Activated T-helper 1 cell treated with anti-CD3 and anti-CD28 coated beads, Interleukin-12 subunit alpha, Interleukin-12 subunit beta, Interleukin-2, Interleukin-4 antibody, amounts not matched to agents 30 ng/mL and 10 ng/mL and 1 ng/mL, durations not matched to agents 14 hours and 24 hours and 36 hours (primary cell): ENCODE results near the gene KLHL2. TPM values are rescaled to one million over a fixed set of nuclear protein-coding genes. Genes with fewer than 3 reads are reported as not detected.

Experiments
- DNase-seq: peaks from one replicate; pipeline ENCODE4 v3.0.0; 2021; ENCODE audit warnings: low spot score
- H3K27ac Mint-ChIP-seq: one replicate; pipeline ENCODE4 v1.8.0; 2021; ENCODE audit warnings: mild to moderate bottlenecking, mixed read lengths
- H3K27me3 Mint-ChIP-seq: one replicate; pipeline ENCODE4 v1.8.0; 2022; ENCODE audit warnings: mild to moderate bottlenecking, moderate library complexity, mixed read lengths; ENCODE audit not compliant: insufficient read depth
- H3K36me3 Mint-ChIP-seq: one replicate; pipeline ENCODE4 v1.8.0; 2021; ENCODE audit warnings: low read depth, mixed read lengths
- H3K4me1 Mint-ChIP-seq: one replicate; pipeline ENCODE4 v1.8.0; 2021; ENCODE audit warnings: low read depth, mixed read lengths
- H3K4me3 Mint-ChIP-seq: one replicate; pipeline ENCODE4 v1.8.0; 2021; ENCODE audit warnings: mild to moderate bottlenecking, moderate library complexity, mixed read lengths
- H3K9me3 Mint-ChIP-seq: one replicate; pipeline ENCODE4 v1.8.0; 2021; ENCODE audit warnings: mixed read lengths
- intact Hi-C: fragments of 100-400 bp; cut with micrococcal nuclease; formaldehyde crosslinking; loops from one replicate; pipeline ENCODE4 v1.15.1; 2024
- total RNA-seq: library from RNA; stranded (reverse); gene quantifications from 2 replicates; pipeline ENCODE4 v1.2.3, GENCODE V29; 2022

Gene KLHL2
- total RNA-seq, 1 donor from 2014 or later: 40.6 TPM

DNA sequence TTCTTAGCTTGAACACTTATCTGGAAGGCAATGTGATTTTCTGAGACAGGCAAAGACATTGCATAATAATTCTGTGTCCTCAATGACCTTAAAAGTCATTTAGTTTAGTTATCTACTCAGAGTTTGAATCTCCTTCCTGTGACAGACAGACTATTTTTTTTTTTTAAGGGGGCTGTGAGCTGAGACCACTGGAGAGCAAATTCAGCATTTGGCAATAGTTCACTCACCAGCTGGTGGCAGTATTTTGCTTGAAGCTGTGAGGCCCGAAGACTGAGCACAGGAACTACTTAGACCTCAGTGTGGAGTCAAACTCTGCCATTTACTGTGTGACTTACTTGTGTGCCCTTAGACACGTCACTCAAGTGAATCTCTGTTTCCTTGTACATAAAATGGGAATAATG, 148.5 kb downstream of the KLHL2 start:
- Mint-ChIP-seq H3K9me3 (no peaks in the 10 kb centered on the region), H3K27ac (no peak overlapping the region), H3K4me3 (no peak overlapping the region), H3K36me3 (no peaks in the 10 kb centered on the region), H3K4me1 (no peaks in the 10 kb centered on the region), H3K27me3 (peaks cover 29% of the 10 kb centered on the region)
- no peak for DNase-seq
- intact Hi-C loops: no loop called here

DNA sequence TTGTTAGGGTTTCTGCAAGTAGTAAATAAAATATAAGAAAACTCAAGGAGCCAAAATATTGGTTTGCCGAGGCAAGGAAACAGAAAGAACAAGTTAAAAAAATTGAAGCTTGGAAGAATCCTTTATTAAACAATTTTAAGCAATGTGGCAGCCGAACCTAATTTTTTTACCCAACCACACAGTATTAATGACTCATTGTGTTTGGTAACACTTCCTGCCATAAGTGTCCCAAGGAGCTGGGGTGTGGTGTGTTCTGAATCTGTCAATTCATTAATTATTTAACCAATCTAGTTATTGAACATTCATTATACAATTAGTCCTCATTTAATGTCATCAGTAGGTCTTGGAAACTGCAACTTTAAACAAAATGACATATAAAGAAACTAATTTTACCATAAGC, 152.1 kb downstream of the KLHL2 start:
- H3K9me3 Mint-ChIP-seq: no peaks in the 10 kb centered on the region
- no peak for DNase-seq
- no peaks in the 10 kb centered on the region for H3K4me1 Mint-ChIP-seq
- no peak overlapping the region for H3K27ac Mint-ChIP-seq
- H3K36me3 Mint-ChIP-seq: no peaks in the 10 kb centered on the region
- no peak overlapping the region for H3K4me3 Mint-ChIP-seq
- H3K27me3 Mint-ChIP-seq: peaks cover 40% of the 10 kb centered on the region
- intact Hi-C loops: no loop called here

DNA sequence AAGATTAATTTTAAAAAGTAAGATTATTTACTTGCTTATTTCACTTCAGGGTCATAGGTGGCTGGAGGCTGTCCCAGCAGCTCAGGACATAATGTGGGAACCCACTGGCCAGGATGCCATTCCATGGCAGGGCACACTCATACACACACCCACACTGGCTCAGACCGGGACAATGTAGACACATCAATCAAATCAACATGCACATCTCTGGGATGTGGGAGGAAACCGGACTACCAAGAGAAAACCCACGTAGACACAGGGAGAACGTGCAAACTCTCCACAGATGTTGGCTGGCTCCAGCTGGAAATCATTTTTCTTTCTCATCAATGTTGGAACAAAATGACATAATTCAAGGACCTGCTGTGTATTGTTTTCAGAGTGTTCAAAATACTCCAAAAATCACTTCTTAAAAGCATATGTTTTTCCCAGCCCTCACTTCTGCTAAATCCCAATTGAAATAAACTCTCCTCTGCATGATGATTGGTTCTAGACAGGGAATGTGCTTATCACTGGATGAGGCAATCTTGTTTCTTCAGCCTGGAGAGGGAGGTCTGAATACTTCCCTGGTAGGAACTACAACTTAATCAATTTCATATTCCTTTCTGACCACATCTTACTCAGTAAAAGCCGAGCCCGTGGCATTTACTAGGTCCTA, 152.8 kb downstream of the KLHL2 start:
- intact Hi-C loops: loop anchor here (5.0 kb wide), 1 partner anchor 102 kb away; no protein-coding TSS in a partner anchor
- Mint-ChIP-seq H3K27me3 (peaks cover 40% of the 10 kb centered on the region), H3K4me3 (no peak overlapping the region), H3K9me3 (no peaks in the 10 kb centered on the region), H3K27ac (no peak overlapping the region), H3K36me3 (no peaks in the 10 kb centered on the region), H3K4me1 (no peaks in the 10 kb centered on the region)
- DNase-seq: no peak

DNA sequence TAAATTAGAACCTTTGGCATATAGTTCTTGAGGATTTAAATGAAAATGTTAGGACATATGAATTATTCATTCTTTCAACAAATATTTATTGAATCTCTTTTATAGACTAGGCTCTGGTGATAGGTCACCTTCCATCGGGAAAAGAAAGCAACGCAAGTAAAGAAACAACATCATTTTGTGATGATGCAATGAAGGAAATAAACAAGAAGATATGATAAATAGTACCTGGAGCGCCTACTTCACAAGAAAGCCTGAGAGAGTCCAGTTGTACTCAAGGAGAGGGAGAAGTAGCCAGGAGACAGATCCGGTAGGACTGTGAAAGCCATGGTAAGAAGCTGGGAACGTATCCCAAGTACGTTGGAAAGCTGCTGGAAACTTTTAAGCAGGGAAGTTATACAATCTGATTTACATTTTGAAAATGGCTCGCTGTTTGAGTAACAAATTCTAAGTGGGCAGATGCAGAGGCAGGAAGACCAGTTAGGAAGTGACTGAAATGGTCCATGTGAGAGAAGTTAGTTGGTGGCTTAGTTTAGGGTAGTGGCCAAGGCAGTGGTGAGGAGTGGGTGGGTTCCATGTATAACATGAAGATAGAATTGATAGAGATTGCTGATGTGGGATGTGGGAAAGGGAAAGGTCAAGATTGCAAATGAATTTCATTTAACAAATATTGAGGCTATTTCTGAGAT, 153.8 kb downstream of the KLHL2 start:
- no peak for DNase-seq
- Mint-ChIP-seq H3K27me3 (peaks cover 33% of the 10 kb centered on the region), H3K4me1 (no peaks in the 10 kb centered on the region), H3K4me3 (no peak overlapping the region), H3K27ac (no peak overlapping the region), H3K36me3 (no peaks in the 10 kb centered on the region), H3K9me3 (no peaks in the 10 kb centered on the region)
- intact Hi-C loops: loop anchor here (5.0 kb wide), 1 partner anchor 101 kb away; no protein-coding TSS in a partner anchor

DNA sequence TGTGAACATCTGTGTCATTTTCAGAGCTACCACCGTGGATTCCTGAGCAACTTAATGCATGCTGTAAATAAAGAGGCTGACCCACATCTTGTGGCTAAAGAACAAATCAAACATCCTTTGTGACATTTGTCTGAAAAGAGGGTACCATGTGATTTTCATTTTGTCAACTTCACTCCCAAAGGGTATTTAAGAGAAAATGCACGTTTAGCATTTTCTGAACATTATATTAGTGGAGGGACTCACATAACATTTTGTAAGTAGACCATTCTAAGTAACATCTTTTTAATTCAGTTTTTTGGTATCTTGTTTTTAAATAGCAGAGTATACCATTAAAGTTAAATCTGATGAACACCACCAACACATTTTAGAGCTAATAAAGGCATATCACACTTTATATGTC, 154.4 kb downstream of the KLHL2 start:
- H3K4me3 Mint-ChIP-seq: no peak overlapping the region
- intact Hi-C loops: loop anchor here (5.0 kb wide), 1 partner anchor 100 kb away; no protein-coding TSS in a partner anchor
- no peaks in the 10 kb centered on the region for H3K36me3 Mint-ChIP-seq
- H3K9me3 Mint-ChIP-seq: no peaks in the 10 kb centered on the region
- peaks cover 32% of the 10 kb centered on the region for H3K27me3 Mint-ChIP-seq
- no peak overlapping the region for H3K27ac Mint-ChIP-seq
- DNase-seq: no peak
- H3K4me1 Mint-ChIP-seq: no peaks in the 10 kb centered on the region

DNA sequence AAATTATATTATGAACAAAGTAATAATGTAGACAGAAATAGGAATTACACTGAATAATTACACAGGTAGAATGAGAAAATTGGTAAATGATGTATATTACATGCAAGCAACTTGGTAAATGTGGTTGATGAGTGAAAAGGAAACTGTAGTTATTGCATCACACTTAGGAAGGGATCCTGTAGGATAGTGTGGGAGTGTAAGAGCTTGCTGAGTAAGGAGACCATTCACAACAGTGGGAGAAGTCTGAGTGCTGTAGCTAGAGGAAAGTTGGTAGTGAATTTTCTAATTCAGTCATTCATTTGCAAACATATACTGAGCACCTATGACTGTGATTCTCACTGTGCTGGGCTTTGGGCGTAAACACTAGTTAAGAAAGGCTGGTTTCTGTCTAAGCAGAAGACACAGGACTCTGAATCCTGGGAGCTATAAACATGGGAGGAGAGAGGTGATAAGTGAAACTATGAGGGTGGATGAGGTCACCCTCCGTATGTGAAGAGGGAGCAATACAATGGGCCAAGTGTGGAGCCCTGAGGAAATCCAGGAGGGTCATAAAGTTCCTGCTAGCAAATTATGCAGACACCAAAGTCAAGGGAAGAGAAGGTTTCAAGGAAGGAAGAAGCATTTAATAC, 157.2 kb downstream of the KLHL2 start:
- H3K27me3 Mint-ChIP-seq: peaks cover 24% of the 10 kb centered on the region
- no peak overlapping the region for H3K27ac Mint-ChIP-seq
- H3K36me3 Mint-ChIP-seq: no peaks in the 10 kb centered on the region
- H3K4me3 Mint-ChIP-seq: no peak overlapping the region
- no peaks in the 10 kb centered on the region for H3K4me1 Mint-ChIP-seq
- intact Hi-C loops: loop anchor here (5.0 kb wide), 1 partner anchor 98 kb away; no protein-coding TSS in a partner anchor
- H3K9me3 Mint-ChIP-seq: no peaks in the 10 kb centered on the region
- no peak for DNase-seq

DNA sequence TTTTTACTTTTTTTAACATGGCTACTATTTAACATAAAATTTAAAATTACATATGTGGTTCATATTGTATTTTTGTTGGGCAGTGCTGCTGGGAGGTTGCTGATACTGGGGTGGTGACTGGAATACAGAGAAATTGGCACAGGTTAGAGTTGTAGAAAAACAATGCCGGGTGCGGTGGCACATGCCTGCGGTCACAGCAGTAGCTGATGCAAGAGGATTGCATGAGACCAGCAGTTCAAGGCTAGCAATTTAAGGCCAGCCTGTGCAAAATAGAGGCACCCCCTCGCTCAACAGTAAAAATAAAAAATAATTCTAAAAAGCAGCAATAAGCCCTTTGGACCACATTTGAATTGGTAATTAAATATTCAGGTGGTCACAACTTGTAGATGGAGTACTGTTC, 159.7 kb downstream of the KLHL2 start:
- no peak overlapping the region for H3K4me3 Mint-ChIP-seq
- DNase-seq: no peak
- H3K9me3 Mint-ChIP-seq: no peaks in the 10 kb centered on the region
- H3K4me1 Mint-ChIP-seq: no peaks in the 10 kb centered on the region
- intact Hi-C loops: no loop called here
- H3K27ac Mint-ChIP-seq: no peak overlapping the region
- H3K36me3 Mint-ChIP-seq: no peaks in the 10 kb centered on the region
- peaks cover 21% of the 10 kb centered on the region for H3K27me3 Mint-ChIP-seq

DNA sequence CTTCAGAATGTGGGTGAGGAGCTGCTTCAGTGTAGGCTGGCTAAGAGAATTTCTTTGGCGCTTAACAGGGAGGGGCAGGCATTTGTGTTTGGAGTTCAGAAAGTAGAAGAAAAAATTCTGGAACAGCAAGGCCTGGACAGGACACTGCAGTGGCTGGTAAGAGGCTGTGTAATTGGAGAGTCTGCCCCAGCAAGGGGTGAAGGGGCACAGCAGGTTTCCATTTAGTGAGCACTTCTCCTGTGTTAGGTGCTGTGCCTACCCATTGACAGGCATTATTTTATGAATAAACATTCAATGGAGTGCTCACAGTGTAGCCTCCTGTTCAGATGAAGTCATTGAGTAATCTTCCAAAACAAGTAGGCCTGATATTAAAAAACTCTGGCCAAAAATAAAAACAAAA, 160.8 kb downstream of the KLHL2 start:
- H3K36me3 Mint-ChIP-seq: no peaks in the 10 kb centered on the region
- no peak overlapping the region for H3K27ac Mint-ChIP-seq
- peaks cover 22% of the 10 kb centered on the region for H3K27me3 Mint-ChIP-seq
- intact Hi-C loops: no loop called here
- H3K9me3 Mint-ChIP-seq: no peaks in the 10 kb centered on the region
- no peak overlapping the region for H3K4me3 Mint-ChIP-seq
- no peaks in the 10 kb centered on the region for H3K4me1 Mint-ChIP-seq
- DNase-seq: no peak

DNA sequence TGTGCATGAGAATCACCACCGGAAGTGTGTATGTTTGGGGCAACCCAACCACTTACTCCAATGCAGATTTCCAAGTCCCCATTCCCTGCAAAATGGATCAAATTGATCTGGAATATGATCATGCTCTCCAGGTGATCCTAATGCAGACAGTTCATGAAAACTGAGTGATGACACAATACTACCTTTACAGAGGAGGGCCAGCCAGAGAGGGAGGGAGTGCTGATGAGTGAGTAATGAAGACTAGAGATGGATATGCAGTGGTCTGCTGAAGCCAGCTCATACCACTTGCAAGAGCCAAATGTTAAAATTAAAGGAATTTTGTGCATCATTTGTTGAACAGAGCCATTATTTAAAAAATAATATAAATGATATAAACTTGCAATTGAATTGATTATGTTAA, 161.2 kb downstream of the KLHL2 start:
- no peak overlapping the region for H3K27ac Mint-ChIP-seq
- DNase-seq: no peak
- no peaks in the 10 kb centered on the region for H3K4me1 Mint-ChIP-seq
- H3K27me3 Mint-ChIP-seq: peaks cover 23% of the 10 kb centered on the region
- no peak overlapping the region for H3K4me3 Mint-ChIP-seq
- H3K36me3 Mint-ChIP-seq: no peaks in the 10 kb centered on the region
- no peaks in the 10 kb centered on the region for H3K9me3 Mint-ChIP-seq
- intact Hi-C loops: no loop called here

DNA sequence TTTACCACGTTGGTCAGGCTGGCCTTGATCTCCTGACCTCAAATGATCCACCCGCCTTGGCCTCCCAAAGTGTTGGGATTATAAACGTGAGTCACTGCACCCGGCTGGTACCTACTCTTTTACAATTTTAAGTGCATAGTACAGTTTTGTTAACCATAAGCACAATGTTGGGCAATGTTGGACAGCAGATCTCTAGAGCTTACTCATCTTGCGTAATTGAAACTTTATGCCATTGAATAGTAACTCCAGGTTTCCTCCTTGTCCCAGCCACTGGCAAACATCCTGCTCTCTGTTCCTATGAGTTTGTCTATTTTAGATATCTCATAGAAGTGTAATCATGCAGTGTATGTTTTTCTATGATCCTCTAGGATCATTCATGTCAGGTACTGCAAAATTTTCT, 162.2 kb downstream of the KLHL2 start:
- Mint-ChIP-seq H3K4me3 (no peak overlapping the region), H3K27ac (no peak overlapping the region), H3K27me3 (peaks cover 31% of the 10 kb centered on the region), H3K9me3 (peaks cover 5% of the 10 kb centered on the region), H3K36me3 (no peaks in the 10 kb centered on the region), H3K4me1 (no peaks in the 10 kb centered on the region)
- intact Hi-C loops: no loop called here
- no peak for DNase-seq

DNA sequence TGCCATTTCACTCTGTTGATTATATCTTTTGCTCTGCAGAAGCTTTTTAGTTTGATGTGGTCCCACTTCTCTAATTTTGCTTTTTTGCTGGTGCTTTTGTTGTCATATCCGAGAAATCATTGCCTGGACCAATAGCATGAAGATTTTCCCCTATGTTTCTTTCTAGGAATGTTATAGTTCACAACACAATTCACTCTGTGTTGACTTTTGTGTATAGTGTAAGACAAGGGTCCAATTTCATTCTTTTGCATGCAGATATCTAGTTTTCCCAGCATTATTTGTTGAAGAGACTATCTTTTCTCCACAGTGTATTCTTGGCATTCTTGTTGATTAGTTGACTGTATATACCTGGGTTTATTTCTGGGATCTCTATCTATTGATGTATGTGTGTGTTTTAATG, 163.2 kb downstream of the KLHL2 start:
- Mint-ChIP-seq H3K36me3 (no peaks in the 10 kb centered on the region), H3K27ac (no peak overlapping the region), H3K9me3 (peaks cover 5% of the 10 kb centered on the region), H3K27me3 (peaks cover 39% of the 10 kb centered on the region), H3K4me1 (peaks cover 4% of the 10 kb centered on the region), H3K4me3 (no peak overlapping the region)
- DNase-seq: no peak
- intact Hi-C loops: no loop called here
